WTC11 (cell line): ENCODE results near the gene TMEM17. TPM values are rescaled to one million over a fixed set of nuclear protein-coding genes. Genes with fewer than 3 reads are reported as not detected.
A peak's percentile ranks its signal among the peaks of the same experiment; 100 is the strongest.

Experiments
- ATAC-seq: fragments of 200-7000 bp; cut with Tn5 transposase; 2 replicates; pipeline ENCODE4 v1.10.0; 2021; ENCODE audit warnings: mild to moderate bottlenecking, moderate library complexity
- CTCF ChIA-PET: fragments of 300-600 bp; sonication (Branson Sonifier 250); formaldehyde crosslinking; loops from one replicate; lab custom pipeline; 2021; ENCODE audit warnings: antibody characterized with exemption; lab: Charles Lee
- POLR2A ChIA-PET: fragments of 350-600 bp; sonication (Branson Sonifier 250); formaldehyde crosslinking; loops from one replicate; lab custom pipeline; 2021; ENCODE audit warnings: antibody characterized with exemption; lab: Charles Lee
- DNase-seq: peaks from one replicate; pipeline ENCODE4 v3.0.0; 2021; ENCODE audit warnings: low spot score
- H3K27ac Mint-ChIP-seq: 2 replicates; pipeline ENCODE4 v1.8.0; 2021; ENCODE audit warnings: mixed read lengths
- H3K27me3 Mint-ChIP-seq: 2 replicates; pipeline ENCODE4 v1.8.0; 2021; ENCODE audit warnings: low read depth, mild to moderate bottlenecking, moderate library complexity, mixed read lengths
- H3K36me3 Mint-ChIP-seq: 2 replicates; pipeline ENCODE4 v1.8.0; 2021; ENCODE audit warnings: mixed read lengths
- H3K4me1 Mint-ChIP-seq: 2 replicates; pipeline ENCODE4 v1.8.0; 2022; ENCODE audit warnings: mixed read lengths
- H3K4me3 Mint-ChIP-seq: 2 replicates; pipeline ENCODE4 v1.8.0; 2021; ENCODE audit warnings: mild to moderate bottlenecking, moderate library complexity, mixed read lengths
- H3K9me3 Mint-ChIP-seq: 2 replicates; pipeline ENCODE4 v1.8.0; 2021; ENCODE audit warnings: mixed read lengths
- AFF4 ChIP-seq: sonication (generic); formaldehyde crosslinking; IDR thresholded peaks from 2 replicates; pipeline ENCODE4 v1.8.1; 2023; ENCODE audit warnings: mild to moderate bottlenecking, missing genetic modification reagents, borderline replicate concordance
- AR ChIP-seq: fragments of 250-450 bp; sonication (Bioruptor Pico); IDR thresholded peaks from 2 replicates; pipeline ENCODE4 v1.9.0; 2021; ENCODE audit warnings: mild to moderate bottlenecking
- GRHL2 ChIP-seq: fragments of 250-450 bp; sonication (Bioruptor Pico); IDR thresholded peaks from 2 replicates; pipeline ENCODE4 v1.8.0; 2022; ENCODE audit warnings: mild to moderate bottlenecking, moderate library complexity; ENCODE audit not compliant: insufficient replicate concordance, severe bottlenecking
- HMGA2 ChIP-seq: fragments of 250-450 bp; sonication (Bioruptor Pico); IDR thresholded peaks from 2 replicates; pipeline ENCODE4 v1.4.0; 2021; ENCODE audit warnings: mild to moderate bottlenecking, moderate library complexity
- IRF2 ChIP-seq: sonication (generic); formaldehyde crosslinking; IDR thresholded peaks from 2 replicates; pipeline ENCODE4 v1.8.0; 2022; ENCODE audit warnings: low read depth, missing genetic modification reagents, borderline replicate concordance
- KAT7 ChIP-seq: sonication (generic); formaldehyde crosslinking; IDR thresholded peaks from 2 replicates; pipeline ENCODE4 v1.8.1; 2023; ENCODE audit warnings: missing genetic modification reagents, mild to moderate bottlenecking, borderline replicate concordance
- MXD4 ChIP-seq: fragments of 250-450 bp; sonication (Bioruptor Pico); IDR thresholded peaks from 2 replicates; pipeline ENCODE4 v1.8.0; 2021; ENCODE audit warnings: mild to moderate bottlenecking, moderate library complexity, borderline replicate concordance
- OVOL2 ChIP-seq: fragments of 250-450 bp; sonication (Bioruptor Pico); IDR thresholded peaks from 2 replicates; pipeline ENCODE4 v1.9.0; 2021; ENCODE audit warnings: mild to moderate bottlenecking, borderline replicate concordance
- SMAD4 ChIP-seq: sonication (generic); formaldehyde crosslinking; IDR thresholded peaks from 2 replicates; pipeline ENCODE4 v1.8.0; 2022; ENCODE audit warnings: mild to moderate bottlenecking, missing genetic modification reagents
- SOX15 ChIP-seq: fragments of 250-450 bp; sonication (Bioruptor Pico); IDR thresholded peaks from 2 replicates; pipeline ENCODE4 v1.9.0; 2021; ENCODE audit warnings: mild to moderate bottlenecking
- TCF7 ChIP-seq: sonication (generic); formaldehyde crosslinking; IDR thresholded peaks from 2 replicates; pipeline ENCODE4 v1.8.0; 2022; ENCODE audit warnings: mild to moderate bottlenecking, low read depth, missing genetic modification reagents, moderate library complexity
- USF2 ChIP-seq: sonication (generic); formaldehyde crosslinking; IDR thresholded peaks from 2 replicates; pipeline ENCODE4 v1.8.1; 2023; ENCODE audit warnings: mild to moderate bottlenecking, missing genetic modification reagents, moderate library complexity
- ZNF138 ChIP-seq: sonication (generic); formaldehyde crosslinking; conservative IDR thresholded peaks from 2 replicates; pipeline ENCODE4 v1.8.1; 2022; ENCODE audit warnings: mild to moderate bottlenecking, moderate library complexity, missing genetic modification reagents
- ZNF232 ChIP-seq: sonication (generic); formaldehyde crosslinking; IDR thresholded peaks from 2 replicates; pipeline ENCODE4 v1.8.0; 2022; ENCODE audit warnings: mild to moderate bottlenecking, missing genetic modification reagents
- ZNF512 ChIP-seq: sonication (generic); formaldehyde crosslinking; IDR thresholded peaks from 2 replicates; pipeline ENCODE4 v1.8.1; 2022; ENCODE audit warnings: missing genetic modification reagents, borderline replicate concordance
- total RNA-seq: library from RNA; stranded (reverse); gene quantifications from 3 replicates; pipeline ENCODE4 v1.2.3, GENCODE V29; 2021

The TMEM17 gene
- total RNA-seq, 1 experiment from 2014 or later, result 1.2 TPM

GRCh38 chr2:62469114-62469513 is 36.9 kb downstream of the TMEM17 start:
- CTCF ChIA-PET, result interaction anchor here (1.1 kb wide), 1 partner anchor 37 kb away, joined by 3 read pairs; the partner anchor contains the start of gene TMEM17
- H3K4me3 Mint-ChIP-seq, result no peak overlapping the region
- no peak for DNase-seq
- H3K27ac Mint-ChIP-seq, result 0 out of 2 replicates have a peak overlapping the region, but pooled peaks have one; percentile 43
- H3K36me3 Mint-ChIP-seq, result no peaks in the 10 kb centered on the region
- peaks cover 40% of the 10 kb centered on the region for H3K4me1 Mint-ChIP-seq
- POLR2A ChIA-PET, result no interaction called here
- ATAC-seq, result no peak
- TF ChIP-seq USF2 (0 out of 2 replicates have a peak, but pooled peaks have one; percentile 25), GRHL2 (CRISPR knock-in tag) (no peak), KAT7 (CRISPR knock-in tag) (no peak), ZNF232 (CRISPR knock-in tag) (no peak), SMAD4 (CRISPR knock-in tag) (no peak)
- H3K27me3 Mint-ChIP-seq, result no peaks in the 10 kb centered on the region
- no peaks in the 10 kb centered on the region for H3K9me3 Mint-ChIP-seq

GRCh38 chr2:62467475-62468321 is 38.3 kb downstream of the TMEM17 start:
- H3K4me1 Mint-ChIP-seq, result peaks cover 50% of the 10 kb centered on the region

More at GRCh38 chr2:62467475-62468321, 38.3 kb downstream of the TMEM17 start:
- Mint-ChIP-seq H3K36me3 (no peaks in the 10 kb centered on the region), H3K9me3 (no peaks in the 10 kb centered on the region), H3K27me3 (no peaks in the 10 kb centered on the region), H3K27ac (peak overlapping the region; percentile 24; the same call in 1 of the 2 replicates), H3K4me3 (no peak overlapping the region)
- TF ChIP-seq TCF7 (CRISPR knock-in tag) (no peak), IRF2 (CRISPR knock-in tag) (no peak), OVOL2 (CRISPR knock-in tag) (no peak), ZNF138 (CRISPR knock-in tag) (no peak), SOX15 (CRISPR knock-in tag) (no peak), ZNF512 (no peak), AFF4 (no peak), MXD4 (no peak), ZNF232 (CRISPR knock-in tag) (no peak), HMGA2 (CRISPR knock-in tag) (no peak), AR (CRISPR knock-in tag) (no peak)
- ChIA-PET CTCF (interaction anchor here (0.6 to 3.7 kb wide), 5 partner anchors 9 to 612 kb away, joined by 3 to 34 read pairs (median 13); partner anchors contain the start of gene TMEM17), POLR2A (no interaction called here)
- no peak for DNase-seq
- no peak for ATAC-seq
